ENCODE results near the gene GPR141.

DNA sequence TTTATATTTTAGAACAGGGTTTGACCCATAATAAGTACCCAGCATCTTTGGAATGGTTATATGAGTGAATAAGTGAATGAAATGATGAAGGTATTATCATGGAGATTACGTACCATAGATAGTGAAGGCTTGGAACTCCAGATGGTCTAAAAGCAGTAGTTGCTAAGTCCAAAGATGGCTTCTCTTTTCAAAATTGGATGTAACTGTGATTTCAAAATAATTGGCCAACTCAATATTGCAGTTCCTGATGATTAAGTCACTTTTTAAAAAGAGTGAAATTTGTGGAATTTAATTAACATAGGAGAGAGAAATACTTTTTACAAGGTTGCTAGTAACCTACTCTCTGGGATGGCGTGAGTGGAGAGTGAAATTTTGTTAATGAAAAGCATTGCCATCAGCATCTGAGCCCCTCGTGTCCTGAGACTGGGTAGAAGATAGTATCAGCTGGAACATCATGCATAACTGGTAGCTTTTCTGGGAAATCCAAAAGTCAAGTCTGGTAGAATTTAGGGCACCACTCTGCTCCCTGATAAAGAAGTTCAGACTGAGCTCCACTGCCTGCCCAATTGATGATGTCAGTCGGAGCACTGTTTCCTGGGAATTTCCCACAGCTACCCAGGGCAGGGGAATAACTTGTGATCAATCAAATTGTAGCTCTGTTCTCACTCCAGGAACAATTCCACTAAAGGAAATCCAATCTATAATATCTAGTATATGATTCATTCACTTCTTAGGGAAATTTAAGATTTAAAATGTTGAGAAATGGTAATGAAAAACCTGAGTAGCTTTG, 3.2 kb downstream of the GPR141 start:
- TF ChIP-seq JUND (IDR thresholded peaks at IDR 0.05) (no peak), EZH2phosphoT487 (IDR thresholded peaks at IDR 0.05; ENCODE audit: borderline replicate concordance) (no peak), ZNF274 (IDR thresholded peaks at IDR 0.05; ENCODE audit: low read depth, low read length) (no peak), POLR2A (IDR thresholded peaks at IDR 0.05; ENCODE audit: borderline replicate concordance, extremely low read depth, insufficient read depth, insufficient read length) (no peak), POLR2AphosphoS5 (IDR thresholded peaks at IDR 0.05; ENCODE audit: low read depth, low read length) (no peak)
- TF ChIP-seq, protein P1, sequence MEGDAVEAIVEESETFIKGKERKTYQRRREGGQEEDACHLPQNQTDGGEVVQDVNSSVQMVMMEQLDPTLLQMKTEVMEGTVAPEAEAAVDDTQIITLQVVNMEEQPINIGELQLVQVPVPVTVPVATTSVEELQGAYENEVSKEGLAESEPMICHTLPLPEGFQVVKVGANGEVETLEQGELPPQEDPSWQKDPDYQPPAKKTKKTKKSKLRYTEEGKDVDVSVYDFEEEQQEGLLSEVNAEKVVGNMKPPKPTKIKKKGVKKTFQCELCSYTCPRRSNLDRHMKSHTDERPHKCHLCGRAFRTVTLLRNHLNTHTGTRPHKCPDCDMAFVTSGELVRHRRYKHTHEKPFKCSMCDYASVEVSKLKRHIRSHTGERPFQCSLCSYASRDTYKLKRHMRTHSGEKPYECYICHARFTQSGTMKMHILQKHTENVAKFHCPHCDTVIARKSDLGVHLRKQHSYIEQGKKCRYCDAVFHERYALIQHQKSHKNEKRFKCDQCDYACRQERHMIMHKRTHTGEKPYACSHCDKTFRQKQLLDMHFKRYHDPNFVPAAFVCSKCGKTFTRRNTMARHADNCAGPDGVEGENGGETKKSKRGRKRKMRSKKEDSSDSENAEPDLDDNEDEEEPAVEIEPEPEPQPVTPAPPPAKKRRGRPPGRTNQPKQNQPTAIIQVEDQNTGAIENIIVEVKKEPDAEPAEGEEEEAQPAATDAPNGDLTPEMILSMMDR (IDR thresholded peaks at IDR 0.05 in 2 of 3, conservative IDR thresholded peaks at IDR 0.05 in 1 of 3; ENCODE audit: borderline replicate concordance in 1 of 3, insufficient read depth in 1 of 3, low read depth in 2 of 3, low read length in 2 of 3) = no peak
- TF ChIP-seq, protein P2, sequence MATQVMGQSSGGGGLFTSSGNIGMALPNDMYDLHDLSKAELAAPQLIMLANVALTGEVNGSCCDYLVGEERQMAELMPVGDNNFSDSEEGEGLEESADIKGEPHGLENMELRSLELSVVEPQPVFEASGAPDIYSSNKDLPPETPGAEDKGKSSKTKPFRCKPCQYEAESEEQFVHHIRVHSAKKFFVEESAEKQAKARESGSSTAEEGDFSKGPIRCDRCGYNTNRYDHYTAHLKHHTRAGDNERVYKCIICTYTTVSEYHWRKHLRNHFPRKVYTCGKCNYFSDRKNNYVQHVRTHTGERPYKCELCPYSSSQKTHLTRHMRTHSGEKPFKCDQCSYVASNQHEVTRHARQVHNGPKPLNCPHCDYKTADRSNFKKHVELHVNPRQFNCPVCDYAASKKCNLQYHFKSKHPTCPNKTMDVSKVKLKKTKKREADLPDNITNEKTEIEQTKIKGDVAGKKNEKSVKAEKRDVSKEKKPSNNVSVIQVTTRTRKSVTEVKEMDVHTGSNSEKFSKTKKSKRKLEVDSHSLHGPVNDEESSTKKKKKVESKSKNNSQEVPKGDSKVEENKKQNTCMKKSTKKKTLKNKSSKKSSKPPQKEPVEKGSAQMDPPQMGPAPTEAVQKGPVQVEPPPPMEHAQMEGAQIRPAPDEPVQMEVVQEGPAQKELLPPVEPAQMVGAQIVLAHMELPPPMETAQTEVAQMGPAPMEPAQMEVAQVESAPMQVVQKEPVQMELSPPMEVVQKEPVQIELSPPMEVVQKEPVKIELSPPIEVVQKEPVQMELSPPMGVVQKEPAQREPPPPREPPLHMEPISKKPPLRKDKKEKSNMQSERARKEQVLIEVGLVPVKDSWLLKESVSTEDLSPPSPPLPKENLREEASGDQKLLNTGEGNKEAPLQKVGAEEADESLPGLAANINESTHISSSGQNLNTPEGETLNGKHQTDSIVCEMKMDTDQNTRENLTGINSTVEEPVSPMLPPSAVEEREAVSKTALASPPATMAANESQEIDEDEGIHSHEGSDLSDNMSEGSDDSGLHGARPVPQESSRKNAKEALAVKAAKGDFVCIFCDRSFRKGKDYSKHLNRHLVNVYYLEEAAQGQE (IDR thresholded peaks at IDR 0.05; ENCODE audit: low read depth) = no peak
